ENCODE data around the gene HTATIP2.

DNA sequence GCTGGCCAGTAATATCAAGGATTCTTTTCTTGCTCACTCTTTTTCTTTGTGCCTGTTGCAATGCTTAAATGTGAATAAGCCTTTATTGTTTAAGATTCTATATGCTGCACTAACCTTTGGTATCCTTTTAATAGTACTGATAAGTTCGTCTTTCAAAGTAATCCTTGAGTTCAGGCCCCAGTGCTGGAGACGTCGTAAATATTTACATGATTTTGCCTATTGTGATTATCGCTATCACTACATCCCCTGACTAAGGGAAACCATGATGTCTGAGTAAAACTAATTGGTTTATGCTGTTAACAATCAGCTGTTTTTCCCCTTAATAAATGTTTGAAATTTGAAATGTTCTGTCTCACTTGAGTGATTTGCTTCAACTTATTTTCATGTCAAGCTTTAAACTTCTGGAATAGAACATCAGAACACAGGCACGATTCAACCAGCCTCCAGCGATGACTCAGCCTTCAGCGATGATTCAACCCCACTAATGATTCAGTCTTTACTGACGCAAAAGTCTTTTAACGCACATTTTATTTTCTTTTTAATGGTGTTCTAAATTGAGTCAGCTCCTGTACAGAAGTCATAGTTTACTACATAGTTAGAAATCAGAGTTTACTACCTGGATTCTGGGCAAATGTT, 3.9 kb downstream of the HTATIP2 start:
- TF ChIP-seq CTCF (IDR thresholded peaks at IDR 0.05; ENCODE audit: low read length) = no peak
- no peak for TF ChIP-seq EZH2phosphoT487 (IDR thresholded peaks at IDR 0.05; ENCODE audit: low read length)
- TF ChIP-seq EZH2 (optimal IDR thresholded peaks at IDR 0.05; ENCODE audit: low read depth, low read length) = no peak

Measured in MM.1S (cell line).